Caco-2 (cell line): ENCODE results near the gene WAPL. TPM values are rescaled to one million over a fixed set of nuclear protein-coding genes. Genes with fewer than 3 reads are reported as not detected.

Source experiments
- BruUV-seq: library from RNA; stranded (reverse); fragments of 400-500 nt; replicated peaks from 2 replicates; lab custom pipeline; 2021; lab: Mats Ljungman, UMichigan
- CTCF ChIA-PET: fragments of 300-600 bp; sonication (Branson Sonifier 250); formaldehyde crosslinking; loops from one replicate; lab custom pipeline; 2022; ENCODE audit warnings: antibody characterized with exemption; lab: Charles Lee
- POLR2A ChIA-PET: fragments of 300-600 bp; sonication (Branson Sonifier 250); formaldehyde crosslinking; loops from one replicate; lab custom pipeline; 2022; ENCODE audit warnings: antibody characterized with exemption; lab: Charles Lee
- DNase-seq, 2 experiments: peaks; one replicate each; pipeline versions ENCODE4 v3.0.0 to v3.0.0-alpha.2; 2020 to 2022
- H3K27me3 ChIP-seq: replicated peaks from 2 replicates; pipeline ENCODE4 v1.6.0; 2011; ENCODE audit warnings: low read length; ENCODE audit not compliant: control insufficient read depth, insufficient read depth
- H3K36me3 ChIP-seq: 2 replicates; pipeline ENCODE4 v1.5.1; 2011; ENCODE audit warnings: low read length; ENCODE audit not compliant: control insufficient read depth, insufficient read depth
- H3K4me1 ChIP-seq: fragments of 250-450 bp; sonication (Bioruptor Pico); 2 replicates; pipeline ENCODE4 v1.5.1; 2020; ENCODE audit warnings: mild to moderate bottlenecking
- H3K4me3 ChIP-seq: 2 replicates; pipeline ENCODE4 v1.5.1; 2011; ENCODE audit warnings: low read depth, mild to moderate bottlenecking, control low read depth, low read length
- H3K9me3 ChIP-seq: fragments of 250-450 bp; sonication (Bioruptor Pico); 2 replicates; pipeline ENCODE4 v1.5.1; 2020; ENCODE audit warnings: mild to moderate bottlenecking, moderate library complexity
- H3K27ac Mint-ChIP-seq: one replicate; pipeline ENCODE4 v1.8.0; 2022; ENCODE audit warnings: mixed read lengths; ENCODE audit not compliant: unreplicated experiment
- H3K27me3 Mint-ChIP-seq: one replicate; pipeline ENCODE4 v1.8.0; 2022; ENCODE audit warnings: mixed read lengths; ENCODE audit not compliant: insufficient read depth, unreplicated experiment
- H3K36me3 Mint-ChIP-seq: one replicate; pipeline ENCODE4 v1.8.0; 2022; ENCODE audit warnings: mild to moderate bottlenecking, mixed read lengths; ENCODE audit not compliant: insufficient read depth, unreplicated experiment
- H3K4me1 Mint-ChIP-seq: one replicate; pipeline ENCODE4 v1.8.0; 2022; ENCODE audit warnings: low read depth, mixed read lengths; ENCODE audit not compliant: unreplicated experiment
- H3K4me3 Mint-ChIP-seq: one replicate; pipeline ENCODE4 v1.8.0; 2022; ENCODE audit warnings: mild to moderate bottlenecking, moderate library complexity, mixed read lengths; ENCODE audit not compliant: unreplicated experiment
- H3K9me3 Mint-ChIP-seq: one replicate; pipeline ENCODE4 v1.8.0; 2022; ENCODE audit warnings: mixed read lengths; ENCODE audit not compliant: unreplicated experiment
- intact Hi-C: fragments of 100-400 bp; cut with micrococcal nuclease; formaldehyde crosslinking; loops from one replicate; pipeline ENCODE4 v1.10.0; 2022; ENCODE audit not compliant: unreplicated experiment
- total RNA-seq: library from RNA; stranded (reverse); gene quantifications from 2 replicates; pipeline ENCODE4 v1.2.3, GENCODE V29; 2022
- TF ChIP-seq, protein P1 (sequence below), 2 experiments: fragments of 200-600 bp in 1 of 2; IDR thresholded peaks; 1 replicate in 1 of 2; 2 replicates in 1 of 2; pipeline versions ENCODE4 v1.5.1 to v1.8.0; 2011 to 2022; ENCODE audit warnings: antibody characterized with exemption in 1 of 2, control low read depth in 1 of 2, inconsistent platforms in 1 of 2, low read depth in 1 of 2, low read length in 1 of 2, mild to moderate bottlenecking in 1 of 2, moderate library complexity in 1 of 2; ENCODE audit not compliant: insufficient read depth in 1 of 2, severe bottlenecking in 1 of 2, unreplicated experiment in 1 of 2

WAPL gene
- total RNA-seq, 1 experiment from 2014 or later, result 49.2 TPM

GRCh38 chr10:86446440-86446839 is 75.2 kb downstream of the WAPL start:
- CTCF ChIA-PET, result no interaction called here
- Mint-ChIP-seq H3K27me3 (no peaks in the 10 kb centered on the region), H3K9me3 (no peaks in the 10 kb centered on the region), H3K4me3 (no peak overlapping the region), H3K4me1 (peaks cover under 1% of the 10 kb centered on the region), H3K36me3 (peaks cover 92% of the 10 kb centered on the region), H3K27ac (no peak overlapping the region)
- H3K27me3 ChIP-seq, result no peaks in the 10 kb centered on the region
- peaks cover 1% of the 10 kb centered on the region; the same call in 1 of the 2 replicates for H3K36me3 ChIP-seq
- POLR2A ChIA-PET, result no interaction called here
- intact Hi-C loops, result no loop called here
- TF ChIP-seq, protein P1, sequence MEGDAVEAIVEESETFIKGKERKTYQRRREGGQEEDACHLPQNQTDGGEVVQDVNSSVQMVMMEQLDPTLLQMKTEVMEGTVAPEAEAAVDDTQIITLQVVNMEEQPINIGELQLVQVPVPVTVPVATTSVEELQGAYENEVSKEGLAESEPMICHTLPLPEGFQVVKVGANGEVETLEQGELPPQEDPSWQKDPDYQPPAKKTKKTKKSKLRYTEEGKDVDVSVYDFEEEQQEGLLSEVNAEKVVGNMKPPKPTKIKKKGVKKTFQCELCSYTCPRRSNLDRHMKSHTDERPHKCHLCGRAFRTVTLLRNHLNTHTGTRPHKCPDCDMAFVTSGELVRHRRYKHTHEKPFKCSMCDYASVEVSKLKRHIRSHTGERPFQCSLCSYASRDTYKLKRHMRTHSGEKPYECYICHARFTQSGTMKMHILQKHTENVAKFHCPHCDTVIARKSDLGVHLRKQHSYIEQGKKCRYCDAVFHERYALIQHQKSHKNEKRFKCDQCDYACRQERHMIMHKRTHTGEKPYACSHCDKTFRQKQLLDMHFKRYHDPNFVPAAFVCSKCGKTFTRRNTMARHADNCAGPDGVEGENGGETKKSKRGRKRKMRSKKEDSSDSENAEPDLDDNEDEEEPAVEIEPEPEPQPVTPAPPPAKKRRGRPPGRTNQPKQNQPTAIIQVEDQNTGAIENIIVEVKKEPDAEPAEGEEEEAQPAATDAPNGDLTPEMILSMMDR (IDR thresholded peaks at IDR 0.05; ENCODE audit: insufficient read depth in 1 of 2, low read depth in 1 of 2, low read length in 1 of 2, severe bottlenecking in 1 of 2, unreplicated experiment in 1 of 2), result no peak
- DNase-seq, result no peak
- H3K4me1 ChIP-seq, result peaks cover 8% of the 10 kb centered on the region; the same call in 1 of the 2 replicates
- no peak overlapping the region for H3K4me3 ChIP-seq
- no peaks in the 10 kb centered on the region for H3K9me3 ChIP-seq
- no TSS peak for BruUV-seq

DNA sequence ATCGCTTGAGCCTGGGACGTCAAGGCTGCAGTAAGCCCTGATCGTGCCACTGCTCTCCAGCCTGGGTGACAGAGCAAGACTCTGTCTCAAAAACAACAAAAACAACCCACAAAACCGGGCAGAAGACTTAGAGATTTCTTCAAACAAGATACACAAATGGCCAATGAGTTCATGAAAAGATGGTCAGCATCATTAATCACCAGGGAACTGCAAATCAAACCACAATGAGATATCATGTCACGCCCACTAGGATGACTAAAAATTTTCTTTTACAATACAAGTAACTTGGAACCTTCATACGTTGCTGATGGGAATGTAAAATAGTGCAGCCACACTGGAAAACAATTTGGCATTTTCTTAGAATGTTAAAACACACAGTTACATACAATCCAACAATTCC is 77.7 kb downstream of the WAPL start:
- Histone ChIP-seq H3K36me3 (peaks cover 1% of the 10 kb centered on the region; the same call in 1 of the 2 replicates), H3K27me3 (no peaks in the 10 kb centered on the region), H3K4me3 (no peak overlapping the region), H3K4me1 (peaks cover 13% of the 10 kb centered on the region; the same call in 1 of the 2 replicates), H3K9me3 (no peaks in the 10 kb centered on the region)
- no TSS peak for BruUV-seq
- no peak overlapping the region for H3K27ac Mint-ChIP-seq
- peaks cover 18% of the 10 kb centered on the region for H3K4me1 Mint-ChIP-seq
- CTCF ChIA-PET, result no interaction called here
- no peak overlapping the region for H3K4me3 Mint-ChIP-seq
- TF ChIP-seq, protein P1 (IDR thresholded peaks at IDR 0.05; ENCODE audit: insufficient read depth in 1 of 2, low read depth in 1 of 2, low read length in 1 of 2, severe bottlenecking in 1 of 2, unreplicated experiment in 1 of 2), result no peak
- POLR2A ChIA-PET, result no interaction called here
- no peak for DNase-seq
- peaks cover 91% of the 10 kb centered on the region for H3K36me3 Mint-ChIP-seq
- no peaks in the 10 kb centered on the region for H3K27me3 Mint-ChIP-seq
- H3K9me3 Mint-ChIP-seq, result no peaks in the 10 kb centered on the region
- intact Hi-C loops, result no loop called here

- no TSS peak for BruUV-seq
- Mint-ChIP-seq H3K4me3 (no peak overlapping the region), H3K4me1 (peaks cover 18% of the 10 kb centered on the region), H3K36me3 (peaks cover 89% of the 10 kb centered on the region), H3K27me3 (no peaks in the 10 kb centered on the region), H3K9me3 (no peaks in the 10 kb centered on the region), H3K27ac (no peak overlapping the region)
- TF ChIP-seq, protein P1 (IDR thresholded peaks at IDR 0.05; ENCODE audit: insufficient read depth in 1 of 2, low read depth in 1 of 2, low read length in 1 of 2, severe bottlenecking in 1 of 2, unreplicated experiment in 1 of 2), result no peak
- intact Hi-C loops, result no loop called here
- Histone ChIP-seq H3K27me3 (no peaks in the 10 kb centered on the region), H3K4me1 (peaks cover 13% of the 10 kb centered on the region; the same call in 1 of the 2 replicates), H3K4me3 (no peak overlapping the region), H3K36me3 (peaks cover 1% of the 10 kb centered on the region; the same call in 1 of the 2 replicates), H3K9me3 (no peaks in the 10 kb centered on the region)
- POLR2A ChIA-PET, result no interaction called here
- no peak for DNase-seq
- CTCF ChIA-PET, result no interaction called here
These were observed 78.5 kb downstream of the WAPL start for GRCh38 chr10:86443069-86443468.
